Activated T-cell treated with anti-CD3 and anti-CD28 coated beads, Interleukin-2, amount 50 U/mL, for 72 hours (primary cell): ENCODE measurements around the gene CCDC27. TPM values are rescaled to one million over a fixed set of nuclear protein-coding genes. Genes with fewer than 3 reads are reported as not detected.

ENCODE experiments used
- ATAC-seq, 2 donors: fragments of 150-1000 bp; cut with Tn5 transposase; replicated peaks in 1 of 2; 2 replicates each; pipeline ENCODE4 v1.10.0; 2021; ENCODE audit warnings: moderate library complexity in 2 of 2, mild to moderate bottlenecking in 1 of 2
- DNase-seq, 2 donors: peaks; one replicate each; pipeline ENCODE4 v3.0.0; 2021 to 2022; ENCODE audit warnings: mixed read lengths in 1 of 2
- H3K27ac Mint-ChIP-seq: one replicate; pipeline ENCODE4 v1.8.0; 2022; ENCODE audit warnings: mild to moderate bottlenecking, moderate library complexity, mixed read lengths
- H3K27me3 Mint-ChIP-seq: one replicate; pipeline ENCODE4 v1.8.0; 2022; ENCODE audit warnings: low read depth, mixed read lengths
- H3K36me3 Mint-ChIP-seq, 2 donors: one replicate each; pipeline ENCODE4 v1.8.0; 2022; ENCODE audit warnings: mixed read lengths in 2 of 2, mild to moderate bottlenecking in 1 of 2; ENCODE audit not compliant: insufficient read depth in 2 of 2
- H3K4me1 Mint-ChIP-seq: one replicate; pipeline ENCODE4 v1.8.0; 2022; ENCODE audit warnings: low read depth, mixed read lengths
- H3K4me3 Mint-ChIP-seq, 2 donors: one replicate each; pipeline ENCODE4 v1.8.0; 2022; ENCODE audit warnings: mild to moderate bottlenecking in 2 of 2, mixed read lengths in 2 of 2, moderate library complexity in 2 of 2
- H3K9me3 Mint-ChIP-seq, 2 donors: one replicate each; pipeline ENCODE4 v1.8.0; 2022; ENCODE audit warnings: mixed read lengths in 2 of 2
- total RNA-seq, 2 donors: library from RNA; stranded (reverse); gene quantifications; one replicate each; pipeline ENCODE4 v1.2.3, GENCODE V29; 2022

The CCDC27 gene
- total RNA-seq, 2 donors from 2014 or later = not detected

DNA sequence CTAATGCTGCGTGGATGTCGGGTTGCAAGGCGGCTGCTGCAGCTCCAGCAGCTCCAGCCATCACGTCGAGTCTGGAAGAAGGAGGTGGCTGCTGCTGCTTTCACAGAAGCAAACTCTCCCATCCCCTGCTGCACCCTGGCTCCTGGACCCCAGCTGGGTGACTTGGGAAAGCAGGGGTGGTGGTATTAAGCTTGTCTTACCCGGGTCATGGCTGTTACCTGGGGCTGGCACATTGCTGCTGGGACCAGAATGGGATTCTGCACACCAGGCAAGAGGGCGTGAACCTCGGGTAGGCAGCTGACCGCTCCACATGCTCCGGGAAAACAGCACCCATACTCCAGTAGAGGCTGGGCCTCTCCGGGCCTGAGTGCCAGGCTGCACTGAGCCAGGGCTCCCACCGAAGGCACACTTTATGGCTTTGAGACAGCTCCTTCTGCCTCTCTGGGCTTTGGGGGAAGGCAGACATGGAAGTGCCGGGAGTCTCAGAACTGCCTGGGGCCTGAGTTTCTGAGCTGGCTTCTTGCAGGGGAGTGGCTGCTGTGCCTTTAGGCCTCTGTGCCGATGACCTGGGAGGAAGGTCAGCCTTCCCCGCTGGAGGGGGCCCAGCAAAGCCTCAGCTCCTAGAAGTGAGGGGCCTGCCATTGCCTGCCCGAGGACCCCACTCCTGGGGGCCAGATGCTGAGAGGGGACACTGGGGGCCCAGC, 21.5 kb downstream of the CCDC27 start:
- ATAC-seq = no peak
- H3K27me3 Mint-ChIP-seq = no peaks in the 10 kb centered on the region
- no peaks in the 10 kb centered on the region for H3K9me3 Mint-ChIP-seq
- peak overlapping the region in 1 of 2 donors; percentile 17 for H3K4me3 Mint-ChIP-seq
- no peak for DNase-seq
- H3K27ac Mint-ChIP-seq = no peak overlapping the region
- peaks cover 10% of the 10 kb centered on the region for H3K4me1 Mint-ChIP-seq
- H3K36me3 Mint-ChIP-seq = no peaks in the 10 kb centered on the region

DNA sequence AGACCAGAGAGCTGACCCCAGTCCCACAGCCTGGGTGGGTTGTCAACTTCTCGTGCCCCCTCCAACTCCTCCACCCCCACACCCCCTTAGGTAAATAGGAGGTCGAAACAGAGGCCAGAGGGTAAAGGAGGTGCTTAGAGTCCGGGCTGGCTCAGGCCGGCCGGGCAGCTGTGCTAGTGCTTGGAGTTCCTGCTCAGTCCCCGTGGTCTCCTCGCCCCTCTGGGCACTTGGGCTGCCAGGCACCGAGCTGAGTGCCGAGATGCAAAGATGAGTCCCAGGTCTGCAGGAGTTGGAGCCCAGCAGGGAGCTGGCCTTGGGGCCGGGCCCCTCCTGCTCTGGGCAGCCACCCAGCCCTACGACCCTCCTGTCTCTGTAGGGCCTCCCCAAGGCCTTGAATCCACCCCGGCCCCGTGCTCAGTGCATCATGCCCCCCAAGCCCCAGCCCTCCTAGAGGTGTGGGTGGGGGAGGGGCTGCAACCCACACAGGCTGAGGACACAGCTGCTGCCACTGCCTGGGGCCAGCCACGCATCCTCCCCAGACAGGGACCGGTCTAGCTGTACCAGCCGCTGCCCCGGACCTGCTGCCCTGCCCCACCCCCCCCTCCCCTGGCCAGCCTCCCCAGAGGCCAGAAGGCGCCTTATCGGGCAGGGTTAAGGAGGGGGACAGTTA, 22.2 kb downstream of the CCDC27 start:
- no peak overlapping the region for H3K27ac Mint-ChIP-seq
- no peaks in the 10 kb centered on the region for H3K9me3 Mint-ChIP-seq

DNA sequence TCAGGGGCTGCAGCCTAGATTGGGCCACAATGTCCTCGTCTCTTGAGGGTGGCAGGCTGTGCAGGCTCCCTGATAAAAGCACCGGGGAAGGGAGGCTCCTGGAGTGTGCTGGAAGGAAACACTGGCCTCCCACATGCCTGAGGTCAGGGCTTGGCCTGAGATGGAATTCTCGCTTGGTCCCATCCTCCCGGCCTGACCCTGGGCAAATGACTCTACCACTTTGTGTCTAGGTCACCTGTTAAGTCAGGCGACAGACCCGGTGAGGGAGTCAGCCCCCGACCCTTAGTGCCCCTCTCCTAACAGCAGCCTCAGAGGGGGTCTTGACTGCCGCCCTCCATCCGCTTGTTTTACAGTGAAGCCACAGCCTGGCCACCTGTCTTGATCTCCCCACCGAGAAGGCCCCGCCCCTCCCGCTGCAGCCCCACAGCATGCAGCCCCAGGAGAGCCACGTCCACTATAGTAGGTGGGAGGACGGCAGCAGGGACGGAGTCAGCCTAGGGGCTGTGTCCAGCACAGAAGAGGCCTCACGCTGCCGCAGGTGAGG, 22.8 kb downstream of the CCDC27 start:
- ATAC-seq = no peak
- DNase-seq = no peak
- no peak overlapping the region for H3K27ac Mint-ChIP-seq
- no peaks in the 10 kb centered on the region for H3K27me3 Mint-ChIP-seq
- no peak overlapping the region for H3K4me3 Mint-ChIP-seq
- no peaks in the 10 kb centered on the region for H3K9me3 Mint-ChIP-seq
- peaks cover 10% of the 10 kb centered on the region for H3K4me1 Mint-ChIP-seq
- H3K36me3 Mint-ChIP-seq = peaks cover 0 to 3% of the 10 kb centered on the region in 2 donors

More for the DNA sequence above, 22.2 kb downstream of the CCDC27 start:
- no peaks in the 10 kb centered on the region for H3K36me3 Mint-ChIP-seq
- no peaks in the 10 kb centered on the region for H3K27me3 Mint-ChIP-seq
- ATAC-seq (no peak), DNase-seq (no peak)
- peaks cover 10% of the 10 kb centered on the region for H3K4me1 Mint-ChIP-seq
- no peak overlapping the region for H3K4me3 Mint-ChIP-seq

DNA sequence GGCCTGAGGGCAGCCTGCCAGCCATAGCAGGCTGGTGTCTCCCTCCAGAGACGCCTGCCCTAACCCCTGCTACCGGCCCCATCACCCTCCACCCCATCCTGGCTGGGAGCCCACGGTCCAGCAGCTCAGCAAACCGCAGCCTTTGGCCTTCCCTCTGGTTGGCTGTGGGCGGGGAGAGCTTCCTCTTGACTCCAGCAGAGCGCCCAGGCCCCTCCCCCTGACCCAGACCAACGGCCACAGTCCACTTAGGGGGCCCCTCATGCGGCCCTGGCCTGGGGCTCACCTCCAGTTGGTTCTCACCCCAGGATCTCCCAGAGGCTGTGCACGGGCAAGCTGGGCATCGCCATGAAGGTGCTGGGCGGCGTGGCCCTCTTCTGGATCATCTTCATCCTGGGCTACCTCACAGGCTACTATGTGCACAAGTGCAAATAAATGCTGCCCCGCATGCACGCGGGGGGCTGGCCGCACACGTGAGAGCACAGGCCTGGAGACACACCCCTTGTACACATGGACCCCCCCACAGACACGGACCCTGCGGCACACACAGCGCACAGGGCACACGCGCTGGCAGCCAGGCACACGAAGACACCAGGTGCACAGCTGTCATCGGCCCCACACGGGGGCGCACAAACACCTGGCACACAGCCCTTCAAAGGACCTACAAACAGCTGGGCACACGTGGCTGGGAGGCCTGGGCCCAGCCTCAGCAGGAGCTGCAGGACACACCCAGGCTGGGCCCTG, 23.4 kb downstream of the CCDC27 start:
- no peak overlapping the region for H3K4me3 Mint-ChIP-seq
- H3K9me3 Mint-ChIP-seq = no peaks in the 10 kb centered on the region
- peaks cover 10% of the 10 kb centered on the region for H3K4me1 Mint-ChIP-seq
- peak; percentile 58 to 67 for DNase-seq
- H3K27ac Mint-ChIP-seq = no peak overlapping the region
- peaks cover 3 to 4% of the 10 kb centered on the region in 2 donors for H3K36me3 Mint-ChIP-seq
- no peaks in the 10 kb centered on the region for H3K27me3 Mint-ChIP-seq
- peak; percentile 33 to 45 for ATAC-seq

DNA sequence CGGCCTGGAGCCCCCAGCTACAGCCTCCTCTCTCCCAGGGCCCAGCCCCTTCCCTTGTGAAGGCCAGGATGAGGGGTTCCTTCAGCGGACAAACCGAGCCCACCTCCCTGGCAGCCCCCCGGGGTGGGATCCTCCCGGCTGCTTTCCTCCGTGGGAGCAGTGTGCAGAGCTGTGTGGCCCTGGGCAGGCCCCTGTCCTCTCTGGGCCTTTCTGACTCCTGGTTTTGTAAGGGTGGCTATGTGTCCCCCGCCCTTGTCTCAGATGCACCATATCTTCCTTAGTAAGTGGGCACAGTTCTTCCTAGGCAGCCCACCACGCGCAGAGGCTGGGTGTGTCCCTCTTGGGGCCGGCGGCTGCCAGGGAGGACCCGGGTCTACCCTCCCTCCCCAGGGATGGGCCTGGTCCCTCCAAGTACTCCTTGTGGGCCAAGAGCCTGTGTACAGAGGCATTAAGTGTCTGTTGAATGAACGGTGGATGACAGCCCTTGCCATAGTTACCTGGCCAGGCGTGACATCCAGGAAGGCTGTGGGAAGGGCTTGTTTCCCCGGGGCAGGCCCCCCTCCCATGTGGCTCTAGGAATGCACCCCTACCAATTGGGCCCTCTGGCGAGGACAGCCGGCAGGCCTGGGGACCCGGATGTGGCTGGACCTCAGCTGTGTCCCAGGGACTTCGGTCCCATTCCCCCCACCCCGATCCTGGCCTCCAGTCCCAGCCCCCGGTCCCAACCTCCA, 24.1 kb downstream of the CCDC27 start:
- no peak overlapping the region for H3K27ac Mint-ChIP-seq
- ATAC-seq (no peak), DNase-seq (no peak)
- H3K27me3 Mint-ChIP-seq = no peaks in the 10 kb centered on the region
- no peak overlapping the region for H3K4me3 Mint-ChIP-seq
- H3K4me1 Mint-ChIP-seq = peaks cover 5% of the 10 kb centered on the region
- no peaks in the 10 kb centered on the region for H3K9me3 Mint-ChIP-seq
- H3K36me3 Mint-ChIP-seq = peaks cover 4 to 5% of the 10 kb centered on the region in 2 donors

DNA sequence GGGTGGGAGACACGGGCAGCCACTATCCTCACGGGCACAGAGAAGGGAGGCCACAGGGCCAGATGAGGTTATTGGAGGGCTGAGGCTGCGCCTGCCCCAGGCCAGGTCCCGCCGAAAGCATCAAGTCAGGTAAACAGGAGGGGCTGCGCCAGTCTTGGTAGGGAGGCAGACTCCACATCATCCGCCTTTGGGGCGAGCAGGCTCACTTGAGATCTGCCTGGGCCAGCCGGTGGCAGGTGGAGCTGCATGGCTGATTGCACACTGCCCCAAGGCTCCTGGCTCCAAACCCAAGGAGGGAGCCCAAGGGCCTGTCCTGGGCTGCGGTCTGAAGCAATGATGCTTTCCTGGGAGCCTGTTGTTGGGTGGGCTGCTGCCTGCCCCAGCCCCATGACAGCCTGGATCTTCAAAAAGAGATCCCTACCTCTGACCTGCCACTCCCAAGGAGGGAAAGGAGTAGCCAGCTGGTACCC, 24.9 kb downstream of the CCDC27 start:
- H3K9me3 Mint-ChIP-seq = no peaks in the 10 kb centered on the region
- DNase-seq (no peak), ATAC-seq (no peak)
- no peaks in the 10 kb centered on the region for H3K27me3 Mint-ChIP-seq
- H3K4me1 Mint-ChIP-seq = no peaks in the 10 kb centered on the region
- H3K27ac Mint-ChIP-seq = no peak overlapping the region
- H3K4me3 Mint-ChIP-seq = no peak overlapping the region
- peaks cover 4 to 5% of the 10 kb centered on the region in 2 donors for H3K36me3 Mint-ChIP-seq

DNA sequence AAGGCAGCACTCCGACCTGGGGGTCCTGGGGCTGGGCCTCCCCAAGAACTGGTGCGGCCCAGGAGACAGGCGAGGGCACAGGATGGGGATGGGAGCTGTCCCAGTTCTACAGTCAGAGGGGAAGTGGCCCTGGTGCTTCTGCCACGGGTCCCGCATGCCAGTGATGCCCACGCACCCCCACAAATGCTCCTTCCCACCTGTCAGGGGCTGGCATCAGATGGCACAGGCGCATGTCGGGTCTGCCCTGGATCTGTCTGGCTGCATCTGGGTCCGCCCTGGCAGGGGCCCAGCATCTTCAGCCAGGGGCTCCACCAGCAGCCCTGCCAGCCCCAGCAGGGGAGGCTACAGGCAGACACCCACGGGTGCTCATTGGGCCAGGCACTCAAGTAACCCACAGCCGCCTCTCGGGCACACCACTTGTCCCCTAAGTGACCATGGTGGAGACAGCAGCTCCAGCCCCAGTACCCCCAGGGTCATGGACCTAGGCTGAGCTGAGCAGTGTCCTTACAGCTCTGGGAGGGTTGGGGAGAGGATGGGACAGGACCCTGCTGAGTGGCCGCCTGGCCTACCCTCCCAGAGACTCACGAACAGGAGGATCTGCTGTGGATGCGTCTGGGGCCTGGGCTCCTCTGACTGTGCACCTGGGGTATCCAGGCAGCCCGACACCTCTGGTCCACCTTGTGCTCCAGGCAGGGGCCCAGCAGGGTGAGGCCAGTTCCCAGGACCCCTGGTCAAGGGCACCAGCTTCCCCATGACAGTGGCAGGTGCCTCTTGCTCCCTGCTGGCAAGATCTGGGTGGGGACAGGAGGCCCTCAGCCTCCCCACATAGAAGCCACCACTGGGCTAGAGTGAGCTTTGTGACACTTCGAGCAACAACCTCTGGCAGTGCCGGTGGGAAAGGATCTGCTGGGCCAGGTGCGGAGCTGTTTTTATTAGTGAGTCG, 25.7 kb downstream of the CCDC27 start:
- Mint-ChIP-seq H3K27ac (no peak overlapping the region), H3K4me1 (no peaks in the 10 kb centered on the region), H3K36me3 (peaks cover 5 to 7% of the 10 kb centered on the region in 2 donors), H3K27me3 (no peaks in the 10 kb centered on the region), H3K9me3 (no peaks in the 10 kb centered on the region), H3K4me3 (no peak overlapping the region)
- ATAC-seq (no peak), DNase-seq (no peak)

DNA sequence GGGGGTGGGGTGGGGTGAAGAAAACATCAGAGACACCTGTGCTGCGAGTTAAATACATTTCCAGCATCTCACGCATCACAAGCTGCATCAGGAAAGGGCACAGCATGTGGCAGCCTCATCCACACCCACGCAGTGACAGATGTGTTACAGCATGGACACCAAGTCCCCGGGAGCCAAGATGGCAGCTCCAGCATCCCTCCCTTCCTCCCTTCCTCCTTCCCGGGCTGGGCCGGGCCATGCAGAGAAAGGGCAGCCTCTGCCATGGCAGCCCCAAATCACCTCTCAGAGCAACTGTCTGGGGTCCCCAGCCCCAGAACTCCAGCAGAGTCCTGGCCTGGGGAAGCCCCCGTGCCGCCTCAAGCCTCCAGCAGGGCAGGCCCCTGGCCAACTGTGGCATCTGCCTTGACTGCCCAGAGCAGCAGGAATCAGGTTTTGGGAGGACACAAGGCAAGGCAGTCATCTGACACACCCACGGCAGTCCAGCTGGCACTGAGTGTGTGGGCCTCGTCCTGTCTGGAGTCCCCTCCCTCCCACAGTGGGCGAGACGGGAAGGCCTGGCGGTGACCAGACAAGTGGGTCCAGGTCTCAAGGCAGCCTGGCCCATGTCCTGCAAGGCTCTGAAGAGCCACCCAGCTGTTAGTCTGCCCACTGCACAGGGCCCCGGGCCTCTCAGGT, 26.5 kb downstream of the CCDC27 start:
- no peaks in the 10 kb centered on the region for H3K9me3 Mint-ChIP-seq
- H3K27ac Mint-ChIP-seq = no peak overlapping the region
- no peak overlapping the region for H3K4me3 Mint-ChIP-seq
- no peaks in the 10 kb centered on the region for H3K27me3 Mint-ChIP-seq
- DNase-seq (no peak), ATAC-seq (no peak)
- H3K36me3 Mint-ChIP-seq = peaks cover 5 to 7% of the 10 kb centered on the region in 2 donors
- no peaks in the 10 kb centered on the region for H3K4me1 Mint-ChIP-seq

DNA sequence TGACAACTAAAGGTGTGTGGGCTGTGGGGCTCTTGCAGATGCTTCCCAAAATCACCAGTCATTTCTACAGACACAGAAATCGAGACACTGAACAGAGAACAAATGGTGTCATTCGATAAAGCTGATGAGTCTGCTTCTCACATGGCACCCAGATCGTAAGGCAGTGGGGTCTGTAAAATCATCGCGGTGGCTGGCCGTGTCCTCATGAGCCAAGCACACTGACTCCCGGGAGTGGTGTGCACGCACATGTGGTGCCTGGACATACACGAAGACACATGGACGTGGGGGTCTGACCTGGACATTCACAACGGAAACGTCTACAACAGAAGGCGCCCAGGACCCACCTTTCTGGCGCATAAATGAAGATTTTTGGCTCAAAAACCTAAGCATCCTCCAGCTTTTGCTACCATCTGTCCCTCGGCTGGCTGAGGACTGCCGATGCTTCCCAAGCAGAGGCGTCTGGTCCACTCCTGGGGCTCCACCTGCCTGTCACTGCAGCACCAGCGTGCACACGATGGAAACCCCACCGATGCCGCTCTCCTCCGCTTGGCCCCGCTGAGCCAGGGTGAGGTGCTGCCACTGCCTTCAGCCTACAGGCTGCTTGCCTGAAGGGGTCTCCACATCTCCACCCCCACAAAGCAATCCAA, 27.1 kb downstream of the CCDC27 start:
- H3K36me3 Mint-ChIP-seq = peaks cover 5 to 7% of the 10 kb centered on the region in 2 donors
- no peaks in the 10 kb centered on the region for H3K4me1 Mint-ChIP-seq
- ATAC-seq (no peak), DNase-seq (no peak)
- H3K4me3 Mint-ChIP-seq = no peak overlapping the region
- H3K27me3 Mint-ChIP-seq = no peaks in the 10 kb centered on the region
- no peak overlapping the region for H3K27ac Mint-ChIP-seq
- H3K9me3 Mint-ChIP-seq = no peaks in the 10 kb centered on the region

DNA sequence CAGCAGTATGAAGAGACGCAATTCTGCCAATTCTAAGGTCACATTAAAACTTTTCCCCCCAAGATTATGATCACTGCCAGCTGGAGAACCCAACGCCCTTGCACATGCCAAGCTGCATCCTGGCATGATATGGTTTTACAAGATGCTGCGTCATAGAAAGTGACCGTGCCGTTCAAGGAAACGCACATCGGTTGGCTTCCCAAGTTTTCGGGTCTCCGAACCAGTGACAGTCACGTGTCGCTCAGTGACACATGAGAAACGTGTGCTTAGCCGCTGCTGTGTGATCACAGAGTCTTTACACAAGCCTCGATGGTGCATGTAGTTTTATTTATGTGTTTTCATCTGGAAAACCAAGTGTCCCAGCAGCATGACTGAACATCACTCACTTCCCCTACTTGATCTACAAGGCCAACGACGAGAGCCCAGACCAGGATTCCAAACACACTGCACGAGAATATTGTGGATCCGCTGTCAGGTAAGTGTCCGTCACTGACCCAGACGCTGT, 27.7 kb downstream of the CCDC27 start:
- Mint-ChIP-seq H3K36me3 (peaks cover 5 to 7% of the 10 kb centered on the region in 2 donors), H3K27me3 (no peaks in the 10 kb centered on the region), H3K27ac (no peak overlapping the region), H3K9me3 (no peaks in the 10 kb centered on the region), H3K4me1 (no peaks in the 10 kb centered on the region), H3K4me3 (no peak overlapping the region)
- DNase-seq (no peak), ATAC-seq (no peak)

DNA sequence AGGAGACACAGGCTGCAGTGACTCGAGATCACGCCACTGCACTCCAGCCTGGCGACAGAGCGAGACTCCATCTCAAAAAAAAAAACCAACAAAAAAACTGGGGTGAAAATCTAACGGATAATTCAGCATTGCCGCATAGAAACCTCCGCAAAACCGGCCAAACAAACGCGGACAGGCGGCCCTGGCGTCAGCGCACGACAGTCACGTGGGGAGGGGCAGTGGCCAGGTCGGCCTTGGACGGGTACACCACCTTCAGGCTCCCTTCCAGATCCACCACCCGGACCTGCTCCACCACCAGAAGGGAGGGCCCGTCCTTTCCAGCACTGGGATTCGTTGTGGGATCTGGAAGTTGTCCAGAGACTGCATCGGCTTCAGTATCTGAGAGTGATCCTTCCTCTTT, 28.7 kb downstream of the CCDC27 start:
- no peak overlapping the region for H3K27ac Mint-ChIP-seq
- no peaks in the 10 kb centered on the region for H3K4me1 Mint-ChIP-seq
- H3K36me3 Mint-ChIP-seq = peaks cover 5 to 7% of the 10 kb centered on the region in 2 donors
- no peaks in the 10 kb centered on the region for H3K9me3 Mint-ChIP-seq
- ATAC-seq (no peak), DNase-seq (no peak)
- no peaks in the 10 kb centered on the region for H3K27me3 Mint-ChIP-seq
- no peak overlapping the region for H3K4me3 Mint-ChIP-seq
